Right atrium auricular region (tissue), 2 donors: ENCODE results near the gene PSMC3IP. TPM values are rescaled to one million over a fixed set of nuclear protein-coding genes. Genes with fewer than 3 reads are reported as not detected.

Experiments used
- DNase-seq: peaks from one replicate; pipeline ENCODE4 v3.0.0-alpha.2; 2019; ENCODE audit warnings: low spot score
- H3K27ac ChIP-seq, 2 donors: fragments of 200-600 bp; sonication (generic); 1 replicate in 1 of 2; 2 replicates in 1 of 2; pipeline ENCODE4 v1.5.1; 2016 to 2019
- H3K27me3 ChIP-seq, 2 donors: fragments of 200-600 bp; sonication (generic); one replicate each; pipeline versions ENCODE4 v1.5.1 to v1.6.0; 2017 to 2019
- H3K36me3 ChIP-seq: fragments of 200-600 bp; sonication (generic); one replicate; pipeline ENCODE4 v1.5.1; 2016
- H3K4me1 ChIP-seq, 2 donors: fragments of 200-600 bp; sonication (generic); one replicate each; pipeline versions ENCODE4 v1.5.1 to v1.6.0; 2017 to 2019
- H3K4me3 ChIP-seq, 2 donors: fragments of 200-600 bp; sonication (generic); 1 replicate in 1 of 2; 2 replicates in 1 of 2; pipeline ENCODE4 v1.5.1; 2017 to 2019; ENCODE audit warnings: mild to moderate bottlenecking in 1 of 2, moderate library complexity in 1 of 2
- H3K9me3 ChIP-seq, 2 donors: fragments of 200-600 bp; sonication (generic); one replicate each; pipeline ENCODE4 v1.5.1; 2019
- total RNA-seq, 2 donors: library from RNA; depleted of rRNA; stranded (reverse); fragments of >200 nt; gene quantifications; one replicate each; pipeline ENCODE4 v1.1.0, GENCODE V29; 2016
- TF ChIP-seq, protein P1 (sequence below), 2 donors: fragments of 200-600 bp; sonication (generic); IDR thresholded peaks; one replicate each; pipeline ENCODE4 v1.5.1; 2019; ENCODE audit warnings: antibody characterized with exemption in 2 of 2

Gene PSMC3IP
- total RNA-seq, 2 donors from 2014 or later, result 1.2 to 1.6 TPM

DNA sequence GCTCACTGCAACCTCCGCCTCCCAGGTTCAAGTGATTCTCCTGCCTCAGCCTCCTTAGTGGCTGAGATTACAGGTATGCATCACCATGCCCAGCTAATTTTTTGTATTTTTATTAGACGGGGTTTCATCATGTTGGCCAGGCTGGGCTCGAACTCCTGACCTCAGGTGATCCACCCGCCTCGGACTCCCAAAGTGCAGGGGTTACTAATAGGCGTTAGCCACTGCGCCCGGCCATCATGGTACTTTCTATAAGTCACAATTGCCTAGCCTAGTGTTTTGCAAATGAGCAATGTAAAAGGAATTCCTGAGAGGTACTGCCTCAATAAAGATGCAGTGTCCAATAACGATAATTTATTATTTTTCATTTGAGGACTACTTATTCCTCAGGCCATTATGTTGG is 13.9 kb upstream of the PSMC3IP start:
- TF ChIP-seq, protein P1, sequence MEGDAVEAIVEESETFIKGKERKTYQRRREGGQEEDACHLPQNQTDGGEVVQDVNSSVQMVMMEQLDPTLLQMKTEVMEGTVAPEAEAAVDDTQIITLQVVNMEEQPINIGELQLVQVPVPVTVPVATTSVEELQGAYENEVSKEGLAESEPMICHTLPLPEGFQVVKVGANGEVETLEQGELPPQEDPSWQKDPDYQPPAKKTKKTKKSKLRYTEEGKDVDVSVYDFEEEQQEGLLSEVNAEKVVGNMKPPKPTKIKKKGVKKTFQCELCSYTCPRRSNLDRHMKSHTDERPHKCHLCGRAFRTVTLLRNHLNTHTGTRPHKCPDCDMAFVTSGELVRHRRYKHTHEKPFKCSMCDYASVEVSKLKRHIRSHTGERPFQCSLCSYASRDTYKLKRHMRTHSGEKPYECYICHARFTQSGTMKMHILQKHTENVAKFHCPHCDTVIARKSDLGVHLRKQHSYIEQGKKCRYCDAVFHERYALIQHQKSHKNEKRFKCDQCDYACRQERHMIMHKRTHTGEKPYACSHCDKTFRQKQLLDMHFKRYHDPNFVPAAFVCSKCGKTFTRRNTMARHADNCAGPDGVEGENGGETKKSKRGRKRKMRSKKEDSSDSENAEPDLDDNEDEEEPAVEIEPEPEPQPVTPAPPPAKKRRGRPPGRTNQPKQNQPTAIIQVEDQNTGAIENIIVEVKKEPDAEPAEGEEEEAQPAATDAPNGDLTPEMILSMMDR (IDR thresholded peaks at IDR 0.05), result no peak
- Histone ChIP-seq H3K4me3 (no peak overlapping the region), H3K27ac (no peak overlapping the region), H3K4me1 (no peaks in the 10 kb centered on the region), H3K9me3 (no peaks in the 10 kb centered on the region), H3K27me3 (no peaks in the 10 kb centered on the region), H3K36me3 (peaks cover 56% of the 10 kb centered on the region)
- DNase-seq, result no peak

DNA sequence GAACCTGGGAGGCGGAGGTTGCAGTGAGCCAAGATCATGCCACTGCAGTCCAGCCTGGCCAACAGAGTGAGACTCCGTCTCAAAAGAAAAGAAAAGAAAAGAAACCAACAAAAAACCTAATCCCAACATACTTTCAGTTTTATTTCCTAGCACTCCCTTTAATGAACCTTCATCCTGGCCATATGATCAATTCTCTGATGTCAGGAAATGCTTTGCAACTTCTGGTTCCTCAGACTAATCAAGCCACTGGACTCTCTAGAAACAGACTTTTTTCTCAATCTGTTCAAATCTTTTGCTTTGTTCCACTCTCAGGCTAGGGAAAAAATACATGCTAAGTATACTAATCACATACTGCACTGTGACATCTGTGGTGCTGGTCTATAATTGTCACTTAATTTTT is 13.4 kb upstream of the PSMC3IP start:
- Histone ChIP-seq H3K36me3 (peaks cover 59% of the 10 kb centered on the region), H3K27ac (no peak overlapping the region), H3K9me3 (no peaks in the 10 kb centered on the region), H3K27me3 (no peaks in the 10 kb centered on the region), H3K4me1 (peaks cover 0 to under 1% of the 10 kb centered on the region in 2 donors), H3K4me3 (no peak overlapping the region)
- DNase-seq, result no peak
- TF ChIP-seq, protein P1 (IDR thresholded peaks at IDR 0.05), result no peak

DNA sequence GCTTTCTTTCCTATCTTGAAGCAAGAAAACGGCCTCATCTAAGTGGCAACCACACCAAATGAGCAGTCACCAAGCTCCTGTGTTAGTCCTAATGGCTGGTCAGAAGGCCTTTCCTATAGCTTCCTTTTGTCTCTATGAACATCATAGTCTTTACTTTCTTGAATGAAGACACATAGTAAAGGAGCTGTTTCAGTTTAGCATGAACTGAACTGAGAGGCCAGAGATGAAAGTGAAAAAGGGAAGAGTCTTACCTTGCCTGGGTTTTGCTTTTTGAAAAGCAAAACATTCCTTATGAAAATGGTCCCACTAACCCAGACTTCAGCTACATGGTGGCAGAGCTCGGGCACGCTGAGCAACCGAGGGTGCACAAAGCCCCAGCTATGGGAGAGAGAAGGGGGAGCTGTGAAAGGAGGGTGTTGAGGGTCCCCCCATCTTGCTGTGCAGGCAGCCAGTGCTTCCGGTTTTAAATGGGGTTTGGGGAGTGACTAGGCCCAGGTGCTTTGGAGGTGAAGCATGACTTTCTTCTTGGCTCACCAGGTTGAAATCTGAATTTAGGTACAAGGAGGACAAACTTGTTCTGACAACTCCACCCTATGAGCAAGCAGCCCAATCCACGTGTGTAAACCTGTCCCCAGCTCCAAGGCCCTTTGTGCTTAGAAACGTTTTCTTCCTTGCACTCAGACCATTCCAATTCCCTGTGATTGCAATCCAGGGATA is 9.1 kb upstream of the PSMC3IP start:
- no peak overlapping the region for H3K4me3 ChIP-seq
- peaks cover 96% of the 10 kb centered on the region for H3K36me3 ChIP-seq
- H3K27ac ChIP-seq, result no peak overlapping the region
- H3K4me1 ChIP-seq, result peaks cover 0 to 5% of the 10 kb centered on the region in 2 donors
- H3K27me3 ChIP-seq, result no peaks in the 10 kb centered on the region
- TF ChIP-seq, protein P1 (IDR thresholded peaks at IDR 0.05), result no peak
- no peak for DNase-seq
- H3K9me3 ChIP-seq, result no peaks in the 10 kb centered on the region

DNA sequence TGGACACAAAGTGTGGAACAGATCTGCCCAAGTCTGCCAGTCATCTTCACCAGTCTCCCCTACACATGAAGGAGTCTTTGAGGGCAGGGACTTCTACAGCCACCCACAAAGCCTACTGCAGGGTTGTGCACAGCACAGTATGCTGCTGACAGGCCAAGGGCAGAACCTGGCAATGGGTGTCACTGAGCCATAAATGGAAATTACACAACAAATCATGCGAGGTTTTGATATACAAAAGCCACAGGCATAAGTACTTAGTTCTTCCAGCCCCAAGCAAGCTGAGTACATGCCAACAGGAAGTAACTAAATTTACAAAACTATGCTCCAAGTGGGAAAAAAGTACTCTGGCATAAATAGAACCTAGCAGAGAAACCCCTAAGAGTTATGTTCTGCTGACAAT is 7.8 kb upstream of the PSMC3IP start:
- TF ChIP-seq, protein P1 (IDR thresholded peaks at IDR 0.05), result no peak
- Histone ChIP-seq H3K4me3 (no peak overlapping the region), H3K36me3 (peaks cover 93% of the 10 kb centered on the region), H3K27me3 (no peaks in the 10 kb centered on the region), H3K9me3 (no peaks in the 10 kb centered on the region), H3K27ac (no peak overlapping the region), H3K4me1 (peaks cover 0 to 5% of the 10 kb centered on the region in 2 donors)
- no peak for DNase-seq

DNA sequence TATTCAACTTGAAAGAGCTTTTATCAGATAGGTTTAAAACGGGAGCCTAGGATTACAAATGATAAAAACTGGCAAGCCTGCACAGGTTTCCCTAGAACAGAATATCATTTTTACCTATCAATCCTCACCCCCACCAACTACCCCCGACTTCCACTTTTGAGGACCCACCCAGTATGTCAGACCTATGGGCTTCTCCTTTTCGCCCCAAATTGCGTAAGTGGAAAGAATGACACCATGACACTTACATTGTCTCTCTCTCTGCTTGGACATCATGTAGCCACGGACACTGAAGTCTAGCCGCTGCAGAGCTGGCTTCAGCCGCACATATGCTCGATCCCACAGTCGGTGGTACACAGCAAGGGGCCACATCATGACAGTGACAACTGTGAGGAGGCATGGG is 7.4 kb upstream of the PSMC3IP start:
- no peak overlapping the region for H3K27ac ChIP-seq
- H3K36me3 ChIP-seq, result peaks cover 93% of the 10 kb centered on the region
- H3K4me1 ChIP-seq, result peaks cover 0 to 5% of the 10 kb centered on the region in 2 donors
- H3K27me3 ChIP-seq, result no peaks in the 10 kb centered on the region
- TF ChIP-seq, protein P1 (IDR thresholded peaks at IDR 0.05), result no peak
- no peak for DNase-seq
- H3K4me3 ChIP-seq, result no peak overlapping the region
- no peaks in the 10 kb centered on the region for H3K9me3 ChIP-seq
